Ishikawa (cell line): ENCODE data around the gene ESRRA.

Experiments
- CEBPB ChIP-seq: IDR thresholded peaks from 2 replicates; pipeline ENCODE4 v1.6.1; 2012
- CREB1 ChIP-seq: IDR thresholded peaks from 2 replicates; pipeline ENCODE4 v1.6.1; 2012; ENCODE audit warnings: low read depth
- EGR1 ChIP-seq: IDR thresholded peaks from 2 replicates; pipeline ENCODE4 v1.6.1; 2012
- EP300 ChIP-seq: IDR thresholded peaks from 2 replicates; pipeline ENCODE4 v1.6.1; 2012; ENCODE audit warnings: borderline replicate concordance
- FOXM1 ChIP-seq: IDR thresholded peaks from 2 replicates; pipeline ENCODE4 v1.6.1; 2012; ENCODE audit warnings: low read depth, borderline replicate concordance
- MAX ChIP-seq: IDR thresholded peaks from 2 replicates; pipeline ENCODE4 v1.6.1; 2012
- NFIC ChIP-seq: IDR thresholded peaks from 2 replicates; pipeline ENCODE4 v1.6.1; 2012
- RAD21 ChIP-seq: IDR thresholded peaks from 2 replicates; pipeline ENCODE4 v1.6.1; 2012; ENCODE audit warnings: low read depth
- TAF1 ChIP-seq: IDR thresholded peaks from 2 replicates; pipeline ENCODE4 v1.6.1; 2012; ENCODE audit warnings: low read depth, mild to moderate bottlenecking
- TCF12 ChIP-seq: IDR thresholded peaks from 2 replicates; pipeline ENCODE4 v1.6.1; 2012; ENCODE audit warnings: low read depth
- TEAD4 ChIP-seq: IDR thresholded peaks from 2 replicates; pipeline ENCODE4 v1.6.1; 2012
- USF1 ChIP-seq: IDR thresholded peaks from 2 replicates; pipeline ENCODE4 v1.6.1; 2012
- YY1 ChIP-seq: IDR thresholded peaks from 2 replicates; pipeline ENCODE4 v1.6.1; 2012; ENCODE audit warnings: low read depth
- ZBTB7A ChIP-seq: IDR thresholded peaks from 2 replicates; pipeline ENCODE4 v1.6.1; 2012; ENCODE audit warnings: low read depth
- TF ChIP-seq, protein P1 (sequence below): IDR thresholded peaks from 2 replicates; pipeline ENCODE4 v1.6.1; 2012; ENCODE audit warnings: low read depth, mild to moderate bottlenecking

The ESRRA gene

DNA sequence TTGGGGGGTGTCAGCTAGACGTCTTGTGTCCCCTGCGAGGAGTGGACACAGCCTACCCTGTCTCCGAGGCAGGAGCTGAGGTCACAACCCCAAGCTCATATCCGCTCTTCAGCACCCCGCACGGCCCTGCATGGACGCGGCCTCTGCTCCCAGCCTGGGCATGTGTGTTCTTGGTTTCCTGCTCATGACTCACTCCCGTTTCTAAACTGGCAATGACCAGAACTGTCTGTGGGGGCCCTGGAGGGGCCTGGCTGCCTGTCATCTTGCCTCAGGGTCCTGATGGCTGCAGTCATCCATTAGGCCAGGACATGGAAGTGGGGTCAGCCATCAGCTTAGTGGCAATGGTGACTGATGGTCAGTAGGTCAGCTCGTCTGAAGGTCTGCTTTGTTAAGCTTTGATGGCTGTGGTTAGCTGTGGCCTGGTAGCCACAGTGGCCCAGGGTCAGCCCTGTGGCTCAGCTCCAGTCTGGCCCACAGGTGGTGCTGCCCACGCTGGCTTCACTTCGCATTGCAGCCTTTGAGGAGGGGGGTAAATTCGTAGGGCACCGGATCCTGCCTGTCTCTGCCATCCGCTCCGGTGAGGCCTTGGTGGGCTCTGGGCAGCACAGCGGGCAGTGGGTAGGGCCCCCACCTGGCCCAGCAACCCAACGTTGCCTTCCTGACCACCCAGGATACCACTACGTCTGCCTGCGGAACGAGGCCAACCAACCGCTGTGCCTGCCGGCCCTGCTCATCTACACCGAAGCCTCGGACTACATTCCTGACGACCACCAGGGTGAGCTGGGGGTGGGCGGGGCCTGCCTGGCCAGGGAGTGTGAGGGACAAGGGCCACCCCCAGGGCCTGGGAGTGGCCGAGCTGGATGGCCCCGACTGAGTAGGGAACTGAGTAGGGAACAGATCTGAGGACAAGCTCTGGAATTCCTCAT is 42.0 kb upstream of the ESRRA start:
- no peak for TF ChIP-seq CREB1
- no peak for TF ChIP-seq NFIC
- no peak for TF ChIP-seq TAF1
- no peak for TF ChIP-seq YY1
- TF ChIP-seq FOXM1, result no peak
- no peak for TF ChIP-seq USF1
- no peak for TF ChIP-seq MAX
- no peak for TF ChIP-seq EP300
- TF ChIP-seq ZBTB7A, result no peak
- no peak for TF ChIP-seq TEAD4
- TF ChIP-seq, protein P1, sequence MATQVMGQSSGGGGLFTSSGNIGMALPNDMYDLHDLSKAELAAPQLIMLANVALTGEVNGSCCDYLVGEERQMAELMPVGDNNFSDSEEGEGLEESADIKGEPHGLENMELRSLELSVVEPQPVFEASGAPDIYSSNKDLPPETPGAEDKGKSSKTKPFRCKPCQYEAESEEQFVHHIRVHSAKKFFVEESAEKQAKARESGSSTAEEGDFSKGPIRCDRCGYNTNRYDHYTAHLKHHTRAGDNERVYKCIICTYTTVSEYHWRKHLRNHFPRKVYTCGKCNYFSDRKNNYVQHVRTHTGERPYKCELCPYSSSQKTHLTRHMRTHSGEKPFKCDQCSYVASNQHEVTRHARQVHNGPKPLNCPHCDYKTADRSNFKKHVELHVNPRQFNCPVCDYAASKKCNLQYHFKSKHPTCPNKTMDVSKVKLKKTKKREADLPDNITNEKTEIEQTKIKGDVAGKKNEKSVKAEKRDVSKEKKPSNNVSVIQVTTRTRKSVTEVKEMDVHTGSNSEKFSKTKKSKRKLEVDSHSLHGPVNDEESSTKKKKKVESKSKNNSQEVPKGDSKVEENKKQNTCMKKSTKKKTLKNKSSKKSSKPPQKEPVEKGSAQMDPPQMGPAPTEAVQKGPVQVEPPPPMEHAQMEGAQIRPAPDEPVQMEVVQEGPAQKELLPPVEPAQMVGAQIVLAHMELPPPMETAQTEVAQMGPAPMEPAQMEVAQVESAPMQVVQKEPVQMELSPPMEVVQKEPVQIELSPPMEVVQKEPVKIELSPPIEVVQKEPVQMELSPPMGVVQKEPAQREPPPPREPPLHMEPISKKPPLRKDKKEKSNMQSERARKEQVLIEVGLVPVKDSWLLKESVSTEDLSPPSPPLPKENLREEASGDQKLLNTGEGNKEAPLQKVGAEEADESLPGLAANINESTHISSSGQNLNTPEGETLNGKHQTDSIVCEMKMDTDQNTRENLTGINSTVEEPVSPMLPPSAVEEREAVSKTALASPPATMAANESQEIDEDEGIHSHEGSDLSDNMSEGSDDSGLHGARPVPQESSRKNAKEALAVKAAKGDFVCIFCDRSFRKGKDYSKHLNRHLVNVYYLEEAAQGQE, result no peak
- TF ChIP-seq TCF12, result no peak
- no peak for TF ChIP-seq EGR1
- no peak for TF ChIP-seq CEBPB
- TF ChIP-seq RAD21, result no peak

GRCh38 chr11:64263947-64264317 is 41.4 kb upstream of the ESRRA start:
- TF ChIP-seq YY1 (no peak), USF1 (no peak), EGR1 (no peak), CEBPB (no peak), FOXM1 (no peak), TCF12 (no peak), TAF1 (no peak), MAX (no peak), RAD21 (no peak), CREB1 (no peak), ZBTB7A (no peak)
- TF ChIP-seq, protein P1, result no peak

DNA sequence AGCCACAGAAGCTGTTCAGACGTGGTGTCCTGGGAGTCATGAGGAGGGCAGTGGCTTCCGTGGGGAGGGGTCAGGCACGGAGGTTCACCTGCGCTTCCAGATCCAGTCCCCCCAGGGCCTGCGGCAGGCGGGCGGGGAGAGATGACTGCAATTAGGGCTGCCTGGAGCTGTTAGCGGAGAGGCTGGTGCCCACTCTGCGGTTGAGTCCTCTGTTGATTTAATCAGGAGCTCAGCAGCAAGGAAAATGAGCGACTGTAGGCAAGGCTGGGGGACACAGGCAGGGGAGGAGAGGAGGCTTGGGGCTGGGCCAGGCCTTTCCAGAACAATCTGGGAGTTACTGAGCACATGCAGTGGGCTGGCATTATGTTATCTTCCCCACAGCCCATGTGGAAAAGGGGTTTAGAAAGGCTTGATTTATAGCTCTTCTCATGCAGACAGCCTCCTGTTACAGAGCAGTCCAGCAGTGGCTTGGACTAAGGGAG is 40.9 kb upstream of the ESRRA start:
- TF ChIP-seq FOXM1, result no peak
- TF ChIP-seq EP300, result no peak
- TF ChIP-seq MAX, result no peak
- TF ChIP-seq TEAD4, result no peak
- no peak for TF ChIP-seq NFIC
- no peak for TF ChIP-seq CREB1
- TF ChIP-seq, protein P1, result no peak
- TF ChIP-seq CEBPB, result no peak
- TF ChIP-seq EGR1, result no peak
- TF ChIP-seq RAD21, result no peak
- no peak for TF ChIP-seq TAF1
- no peak for TF ChIP-seq TCF12
- no peak for TF ChIP-seq ZBTB7A
- no peak for TF ChIP-seq USF1
- TF ChIP-seq YY1, result no peak
